Esophagus (tissue), 2 donors: Measurements from ENCODE around the gene ADAMTS12. TPM values are rescaled to one million over a fixed set of nuclear protein-coding genes. Genes with fewer than 3 reads are reported as not detected.

ENCODE experiments used
- H3K27ac ChIP-seq, 2 donors: one replicate each; pipeline ENCODE4 v1.5.1; 2013; ENCODE audit warnings: low read depth in 2 of 2, mild to moderate bottlenecking in 2 of 2, inconsistent platforms in 1 of 2, low read length in 1 of 2, moderate library complexity in 1 of 2
- H3K27me3 ChIP-seq, 2 donors: one replicate each; pipeline ENCODE4 v1.6.1; 2013; ENCODE audit warnings: low read length in 2 of 2, control low read depth in 1 of 2, mild to moderate bottlenecking in 1 of 2; ENCODE audit not compliant: insufficient read depth in 2 of 2, control insufficient read depth in 1 of 2
- H3K36me3 ChIP-seq, 2 donors: one replicate each; pipeline ENCODE4 v1.6.1; 2013; ENCODE audit warnings: low read length in 1 of 2; ENCODE audit not compliant: control insufficient read depth in 2 of 2, insufficient read depth in 2 of 2
- H3K4me1 ChIP-seq, 2 donors: one replicate each; pipeline ENCODE4 v1.6.1; 2013; ENCODE audit warnings: low read length in 1 of 2; ENCODE audit not compliant: control insufficient read depth in 2 of 2, insufficient read depth in 2 of 2
- H3K4me3 ChIP-seq, 2 donors: one replicate each; pipeline ENCODE4 v1.5.1; 2013; ENCODE audit warnings: low read length in 2 of 2, mild to moderate bottlenecking in 2 of 2, low read depth in 1 of 2, moderate library complexity in 1 of 2
- H3K9me3 ChIP-seq, 2 donors: one replicate each; pipeline ENCODE4 v1.6.1; 2013; ENCODE audit warnings: mild to moderate bottlenecking in 2 of 2, low read depth in 1 of 2, low read length in 1 of 2, moderate library complexity in 1 of 2; ENCODE audit not compliant: control insufficient read depth in 2 of 2, insufficient read depth in 1 of 2
- WGBS, 2 donors: extraction: QIAGEN DNeasy Blood & Tissue Kit; methylation state at CpG; one replicate each; pipeline ENCODE4 v1.1.7; 2013; 5-methylcytosine and 5-hydroxymethylcytosine counted together
- polyA plus RNA-seq, 2 donors: library from polyadenylated mRNA; stranded (reverse); fragments of 200-250 nt; gene quantifications; one replicate each; pipeline ENCODE4 v1.2.3, GENCODE V29; 2013
- donor health status: healthy with polysubstance abuse.
- donor health status: Bipolar disorder and iron deficiency.

Gene ADAMTS12
- polyA plus RNA-seq, 2 donors, result 0.06 to 0.20 TPM

DNA sequence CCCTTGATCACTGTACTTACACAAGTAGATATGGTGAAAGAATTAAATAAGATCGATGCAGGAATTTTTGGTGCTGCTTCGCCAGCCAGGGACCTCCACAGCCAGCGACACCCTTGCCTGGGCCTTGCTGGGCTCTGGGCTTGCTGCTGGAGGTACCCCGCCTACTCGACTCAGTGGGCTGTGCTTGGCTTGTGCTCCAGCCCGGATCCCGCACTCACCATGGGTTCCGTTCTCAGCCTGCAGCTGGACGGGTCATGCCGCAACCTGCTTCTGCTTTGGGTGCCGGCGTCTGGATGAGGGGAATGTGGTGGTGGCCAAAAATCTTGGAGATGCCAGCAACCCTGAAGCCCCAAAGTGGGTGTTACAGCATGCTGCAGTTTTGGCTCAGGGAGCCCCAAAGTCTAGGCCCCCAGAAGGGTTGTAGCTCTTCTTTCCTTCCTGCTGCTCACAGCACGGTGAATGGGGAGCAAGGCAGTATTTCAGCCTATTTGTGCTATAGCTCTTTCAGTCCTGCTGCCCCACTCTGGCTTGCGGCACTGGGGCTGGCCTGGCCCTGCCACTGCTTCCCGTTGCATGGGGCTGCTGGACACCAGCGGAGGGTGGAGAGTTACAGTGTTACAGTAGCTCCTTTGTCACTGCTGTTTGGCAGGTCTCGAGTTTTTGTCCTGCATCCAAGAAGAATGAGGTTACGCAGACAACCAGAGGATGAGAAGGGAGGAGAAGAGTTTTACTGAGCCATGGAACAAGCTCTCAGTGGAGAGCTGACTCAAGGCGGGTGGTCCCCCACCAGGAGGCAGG is 403.0 kb downstream of the ADAMTS12 start:
- Histone ChIP-seq H3K36me3 (no peaks in the 10 kb centered on the region), H3K4me1 (no peaks in the 10 kb centered on the region), H3K9me3 (no peaks in the 10 kb centered on the region), H3K4me3 (no peak overlapping the region), H3K27me3 (no peaks in the 10 kb centered on the region), H3K27ac (no peak overlapping the region)
- 93 to 94% methylated on average over 19 of the region's 19 CpGs for WGBS, 2 donors

GRCh38 chr5:33487236-33487635 is 404.6 kb downstream of the ADAMTS12 start:
- Histone ChIP-seq H3K4me1 (no peaks in the 10 kb centered on the region), H3K4me3 (no peak overlapping the region), H3K36me3 (no peaks in the 10 kb centered on the region), H3K27me3 (no peaks in the 10 kb centered on the region), H3K9me3 (no peaks in the 10 kb centered on the region), H3K27ac (no peak overlapping the region)
- 67 to 71% methylated on average over 3 of the region's 3 CpGs for WGBS, 2 donors

DNA sequence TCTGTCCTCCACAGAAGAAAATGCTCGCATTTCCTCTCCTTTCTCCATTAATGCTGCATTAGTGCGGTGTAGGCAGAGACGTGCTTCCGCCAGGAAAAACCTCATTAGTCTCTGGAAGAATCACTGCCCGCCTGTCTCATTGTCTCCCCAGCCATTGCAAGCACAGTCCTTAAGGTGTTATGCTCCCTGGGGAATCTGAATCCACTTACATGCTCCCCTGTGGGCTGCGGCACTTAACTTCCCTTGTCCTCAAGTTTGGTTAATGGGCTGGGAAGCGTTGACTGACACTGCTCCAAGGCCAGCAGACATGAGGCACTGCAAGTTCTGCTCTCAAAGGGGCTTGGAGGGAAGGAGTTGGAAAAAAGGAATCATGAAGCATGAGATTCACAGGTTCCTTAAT is 409.5 kb downstream of the ADAMTS12 start:
- Histone ChIP-seq H3K27ac (no peak overlapping the region), H3K9me3 (no peaks in the 10 kb centered on the region), H3K27me3 (no peaks in the 10 kb centered on the region), H3K36me3 (no peaks in the 10 kb centered on the region), H3K4me3 (no peak overlapping the region), H3K4me1 (no peaks in the 10 kb centered on the region)
- 89 to 90% methylated on average over 7 of the region's 7 CpGs for WGBS, 2 donors

DNA sequence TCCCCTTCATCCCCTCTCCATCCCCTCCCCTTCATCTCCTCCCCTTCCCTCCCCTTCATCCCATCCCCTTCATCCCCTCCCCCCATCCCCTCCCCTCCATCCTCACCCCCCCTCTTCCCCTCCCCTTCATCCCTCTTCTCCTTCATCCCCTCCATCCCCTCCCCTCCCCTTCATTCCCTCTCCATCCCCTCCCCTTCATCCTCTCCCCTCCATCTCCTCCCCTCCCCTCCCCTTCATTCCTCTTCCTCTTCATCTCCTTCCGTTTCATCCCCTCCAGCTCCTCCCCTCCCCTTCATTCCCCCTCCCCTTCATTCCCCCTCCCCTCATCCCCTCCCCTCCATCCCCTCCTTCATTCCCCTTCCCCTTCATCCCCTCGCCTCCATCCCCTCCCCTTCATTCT is 410.9 kb downstream of the ADAMTS12 start:
- Histone ChIP-seq H3K4me1 (no peaks in the 10 kb centered on the region), H3K36me3 (peaks cover 2 to 4% of the 10 kb centered on the region in 2 donors), H3K9me3 (no peaks in the 10 kb centered on the region), H3K27ac (no peak overlapping the region), H3K27me3 (no peaks in the 10 kb centered on the region), H3K4me3 (no peak overlapping the region)
- 79 to 87% methylated on average over 2 of the region's 2 CpGs for WGBS, 2 donors

GRCh38 chr5:33479311-33479710 is 412.5 kb downstream of the ADAMTS12 start:
- H3K9me3 ChIP-seq, result no peaks in the 10 kb centered on the region
- no peak overlapping the region for H3K4me3 ChIP-seq
- H3K4me1 ChIP-seq, result no peaks in the 10 kb centered on the region
- peaks cover 2 to 8% of the 10 kb centered on the region in 2 donors for H3K36me3 ChIP-seq
- no peaks in the 10 kb centered on the region for H3K27me3 ChIP-seq
- H3K27ac ChIP-seq, result no peak overlapping the region
- 94 to 99% methylated on average over 3 of the region's 3 CpGs for WGBS, 2 donors

DNA sequence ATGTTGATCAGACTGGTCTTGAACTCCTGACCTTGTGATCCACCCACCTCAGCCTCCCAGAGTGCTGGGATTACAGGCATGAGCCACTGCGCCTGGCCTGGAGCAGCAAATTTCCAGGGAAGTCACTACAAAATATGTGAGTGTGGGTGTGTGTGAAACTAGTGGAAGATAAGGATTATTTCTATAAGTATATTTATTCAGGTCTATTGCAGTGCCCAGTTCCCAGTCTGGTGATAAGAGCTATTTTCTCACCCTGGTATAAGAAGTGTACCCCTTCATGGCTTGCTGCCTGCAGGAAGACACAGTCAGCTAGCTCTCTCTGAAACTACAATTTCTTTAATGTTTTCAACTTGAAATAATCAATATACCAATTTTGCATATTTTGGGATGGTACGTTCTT is 414.0 kb downstream of the ADAMTS12 start:
- 83 to 97% methylated on average over 2 of the region's 2 CpGs for WGBS, 2 donors
- no peak overlapping the region for H3K27ac ChIP-seq
- no peaks in the 10 kb centered on the region for H3K4me1 ChIP-seq
- no peak overlapping the region for H3K4me3 ChIP-seq
- H3K36me3 ChIP-seq, result peaks cover 2 to 8% of the 10 kb centered on the region in 2 donors
- no peaks in the 10 kb centered on the region for H3K27me3 ChIP-seq
- H3K9me3 ChIP-seq, result no peaks in the 10 kb centered on the region

DNA sequence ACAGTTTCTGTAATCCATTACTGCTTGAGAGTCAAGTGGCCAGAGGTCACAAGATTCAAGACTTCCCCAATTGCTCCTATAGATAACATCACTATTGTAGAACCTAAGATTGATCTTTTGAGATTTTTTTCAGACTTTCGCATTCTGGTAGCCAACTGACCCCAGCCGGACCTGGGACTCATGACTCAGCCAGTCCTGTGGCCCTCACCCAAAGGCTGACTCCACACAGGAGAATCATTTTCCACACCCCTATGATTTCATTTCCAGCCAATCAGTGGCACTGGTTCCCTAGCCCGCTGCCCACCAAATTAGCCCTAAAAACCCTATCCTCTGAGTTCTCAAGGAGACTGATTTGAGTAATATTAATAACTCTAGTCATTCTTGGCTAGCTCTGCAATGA is 414.8 kb downstream of the ADAMTS12 start:
- H3K4me1 ChIP-seq, result no peaks in the 10 kb centered on the region
- H3K36me3 ChIP-seq, result peaks cover 2 to 8% of the 10 kb centered on the region in 2 donors
- no peak overlapping the region for H3K4me3 ChIP-seq
- WGBS, 2 donors, result 96% methylated on average over 3 of the region's 3 CpGs
- H3K27me3 ChIP-seq, result no peaks in the 10 kb centered on the region
- no peaks in the 10 kb centered on the region for H3K9me3 ChIP-seq
- H3K27ac ChIP-seq, result no peak overlapping the region

- no peak overlapping the region for H3K4me3 ChIP-seq
- H3K36me3 ChIP-seq, result peaks cover 2 to 8% of the 10 kb centered on the region in 2 donors
- H3K27me3 ChIP-seq, result no peaks in the 10 kb centered on the region
- no peak overlapping the region for H3K27ac ChIP-seq
- no peaks in the 10 kb centered on the region for H3K4me1 ChIP-seq
- 88 to 97% methylated on average over 5 of the region's 5 CpGs for WGBS, 2 donors
- no peaks in the 10 kb centered on the region for H3K9me3 ChIP-seq
Measured at GRCh38 chr5:33475706-33476105, 416.1 kb downstream of the ADAMTS12 start.

DNA sequence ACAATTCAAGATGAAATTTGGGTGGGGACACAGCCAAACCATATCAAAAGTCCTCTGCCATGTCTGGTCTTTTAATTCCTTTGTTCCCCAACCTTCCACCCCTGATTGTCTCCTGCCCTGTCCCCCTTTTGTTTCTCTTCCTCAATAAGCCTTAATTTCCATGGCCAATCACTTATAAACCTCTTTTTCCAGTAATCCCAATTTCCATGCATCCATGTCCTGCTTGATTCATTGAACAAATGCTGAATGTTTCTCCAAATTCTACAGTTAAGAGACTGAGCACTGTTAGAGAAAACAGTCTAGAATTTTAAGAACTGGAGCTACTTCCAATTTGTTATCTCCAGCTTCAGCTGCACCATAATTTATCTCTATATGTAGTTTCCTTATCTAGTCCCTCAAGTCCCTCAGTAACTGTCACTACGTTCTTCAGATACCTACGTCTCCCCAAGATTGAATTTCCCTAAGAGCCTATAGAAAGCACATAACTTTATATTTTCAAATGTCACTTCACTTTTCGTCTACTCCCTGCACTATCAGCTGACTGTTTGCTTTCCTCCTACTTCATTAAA is 416.8 kb downstream of the ADAMTS12 start:
- peaks cover 2 to 8% of the 10 kb centered on the region in 2 donors for H3K36me3 ChIP-seq
- H3K4me3 ChIP-seq, result no peak overlapping the region
- H3K27ac ChIP-seq, result no peak overlapping the region
- no peaks in the 10 kb centered on the region for H3K9me3 ChIP-seq
- 94 to 99% methylated on average over 3 of the region's 3 CpGs for WGBS, 2 donors
- H3K27me3 ChIP-seq, result no peaks in the 10 kb centered on the region
- no peaks in the 10 kb centered on the region for H3K4me1 ChIP-seq

DNA sequence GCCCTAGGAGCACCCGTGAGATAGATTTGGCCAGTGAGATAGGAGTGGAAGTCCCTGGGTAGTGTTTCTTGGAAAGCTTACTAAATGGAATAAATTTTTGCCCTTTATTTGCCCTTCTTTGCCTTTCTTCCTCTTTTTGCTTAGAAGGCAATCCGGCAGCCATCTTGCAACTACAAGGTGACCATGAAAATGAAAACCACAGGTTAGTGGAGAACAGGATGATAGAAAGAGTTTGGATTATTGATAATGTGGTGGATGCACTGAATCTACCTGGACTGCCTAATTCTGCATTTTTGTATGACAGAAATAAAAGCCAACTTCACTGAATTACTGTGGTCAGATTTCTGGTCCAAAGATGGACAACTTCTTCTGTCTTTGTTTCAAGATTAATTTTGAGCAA is 417.8 kb downstream of the ADAMTS12 start:
- H3K9me3 ChIP-seq, result no peaks in the 10 kb centered on the region
- H3K4me1 ChIP-seq, result no peaks in the 10 kb centered on the region
- WGBS, 2 donors, result 90 to 98% methylated on average over 2 of the region's 2 CpGs
- H3K27me3 ChIP-seq, result no peaks in the 10 kb centered on the region
- no peak overlapping the region for H3K27ac ChIP-seq
- no peak overlapping the region for H3K4me3 ChIP-seq
- H3K36me3 ChIP-seq, result peaks cover 4 to 8% of the 10 kb centered on the region in 2 donors
